IMR-90 (cell line): ENCODE results near the gene EYS.

Experiments
- BHLHE40 ChIP-seq: fragments of 150-350 bp; IDR thresholded peaks from 2 replicates; pipeline ENCODE4 v1.6.1; 2016; ENCODE audit warnings: mild to moderate bottlenecking, low read depth, low read length
- CEBPB ChIP-seq: IDR thresholded peaks from 2 replicates; pipeline ENCODE4 v1.6.1; 2012; ENCODE audit warnings: low read depth, low read length, improper control_type of control experiment
- CHD1 ChIP-seq: IDR thresholded peaks from 2 replicates; pipeline ENCODE4 v1.6.1; 2012; ENCODE audit warnings: low read depth, low read length, improper control_type of control experiment
- CTCF ChIP-seq: conservative IDR thresholded peaks from 2 replicates; pipeline ENCODE4 v1.5.1; 2012; ENCODE audit warnings: mild to moderate bottlenecking, low read depth, low read length, improper control_type of control experiment
- ELK1 ChIP-seq: fragments of 150-350 bp; IDR thresholded peaks from 2 replicates; pipeline ENCODE4 v1.6.1; 2016; ENCODE audit warnings: low read depth, mild to moderate bottlenecking, low read length, moderate library complexity, borderline replicate concordance
- MAZ ChIP-seq: IDR thresholded peaks from 2 replicates; pipeline ENCODE4 v1.6.1; 2012; ENCODE audit warnings: low read depth, mild to moderate bottlenecking, low read length, improper control_type of control experiment, moderate library complexity, borderline replicate concordance
- MXI1 ChIP-seq: IDR thresholded peaks from 2 replicates; pipeline ENCODE4 v1.6.1; 2012; ENCODE audit warnings: low read depth, mild to moderate bottlenecking, low read length, moderate library complexity, borderline replicate concordance
- POLR2A ChIP-seq: IDR thresholded peaks from 2 replicates; pipeline ENCODE4 v1.6.1; 2012; ENCODE audit warnings: mild to moderate bottlenecking, low read depth, low read length
- RAD21 ChIP-seq: IDR thresholded peaks from 2 replicates; pipeline ENCODE4 v1.6.1; 2012; ENCODE audit warnings: low read length, improper control_type of control experiment
- RFX5 ChIP-seq: IDR thresholded peaks from 2 replicates; pipeline ENCODE4 v1.8.0; 2012; ENCODE audit warnings: low read depth, mild to moderate bottlenecking, low read length, moderate library complexity
- SMC3 ChIP-seq: fragments of 150-350 bp; IDR thresholded peaks from 2 replicates; pipeline ENCODE4 v1.6.1; 2016; ENCODE audit warnings: low read depth, mild to moderate bottlenecking, antibody characterized with exemption, low read length, moderate library complexity
- TF ChIP-seq, protein P1 (sequence below): fragments of 150-350 bp; IDR thresholded peaks from 2 replicates; pipeline ENCODE4 v1.6.1; 2017; ENCODE audit warnings: mild to moderate bottlenecking, antibody characterized with exemption, low read length, low read depth

- TF ChIP-seq CTCF (no peak), POLR2A (no peak), RAD21 (no peak), CHD1 (no peak), MAZ (no peak), BHLHE40 (no peak), ELK1 (no peak), MXI1 (no peak), SMC3 (no peak), RFX5 (no peak), CEBPB (no peak)
- TF ChIP-seq, protein P1, sequence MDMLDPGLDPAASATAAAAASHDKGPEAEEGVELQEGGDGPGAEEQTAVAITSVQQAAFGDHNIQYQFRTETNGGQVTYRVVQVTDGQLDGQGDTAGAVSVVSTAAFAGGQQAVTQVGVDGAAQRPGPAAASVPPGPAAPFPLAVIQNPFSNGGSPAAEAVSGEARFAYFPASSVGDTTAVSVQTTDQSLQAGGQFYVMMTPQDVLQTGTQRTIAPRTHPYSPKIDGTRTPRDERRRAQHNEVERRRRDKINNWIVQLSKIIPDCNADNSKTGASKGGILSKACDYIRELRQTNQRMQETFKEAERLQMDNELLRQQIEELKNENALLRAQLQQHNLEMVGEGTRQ: no peak
These were observed 920.3 kb downstream of the EYS start for GRCh38 chr6:64786736-64787135.
